ENCODE measurements around the gene MOB1A. TPM values are rescaled to one million over a fixed set of nuclear protein-coding genes. Genes with fewer than 3 reads are reported as not detected.
"Not testable (repeated sequence)": the region's sequence is repeated elsewhere in the genome, so short reads cannot be mapped to it uniquely, and the experiment has no call there.

Gene MOB1A
- polyA plus RNA-seq, 1 donor (not counting 4 experiments of a cell fraction or from before 2014, with no cell fraction given) = 92.4 TPM

- Histone ChIP-seq H4K20me1 (ENCODE audit: control insufficient read depth, extremely low read depth, insufficient read depth, low read length) (no peaks in the 10 kb centered on the region), H3K4me1 (ENCODE audit: control insufficient read depth, extremely low read depth, insufficient read depth, low read length) (peaks cover 15% of the 10 kb centered on the region), H3K79me2 (ENCODE audit: control insufficient read depth, insufficient read depth, low read length) (no peaks in the 10 kb centered on the region), H3K36me3 (ENCODE audit: control insufficient read depth in 2 of 2, extremely low read depth in 1 of 2, insufficient read depth in 2 of 2, low read length in 2 of 2) (no peaks in the 10 kb centered on the region), H3K4me3 (ENCODE audit: control insufficient read depth in 2 of 3, extremely low read depth in 1 of 3, insufficient read depth in 2 of 3, low read depth in 1 of 3, low read length in 3 of 3) (no peak overlapping the region), H2AFZ (ENCODE audit: control insufficient read depth, low read length) (no peak overlapping the region), H3K9me3 (ENCODE audit: control insufficient read depth, low read depth, low read length) (no peaks in the 10 kb centered on the region), H3K9ac (ENCODE audit: control insufficient read depth, extremely low read depth, insufficient read depth, low read length) (no peak overlapping the region), H3K9me1 (ENCODE audit: control insufficient read depth, extremely low read depth, insufficient read depth, low read length) (no peaks in the 10 kb centered on the region), H3K27ac (ENCODE audit: control insufficient read depth, insufficient read depth, low read length) (peak overlapping the region; percentile 0), H3K27me3 (ENCODE audit: control insufficient read depth, extremely low read depth, insufficient read depth, low read length) (no peaks in the 10 kb centered on the region), H3K4me2 (ENCODE audit: control insufficient read depth, extremely low read depth, insufficient read depth, low read depth, low read length) (peak overlapping the region; percentile 42)
- no peak for FAIRE-seq
- no peak for DNase-seq (ENCODE audit: low read depth, low spot score)
- dilution Hi-C loops (cut with MboI; ENCODE audit: extremely low pct_ligation_motif_present, low sequenced_read_pairs) = no loop called here
- no peak for TF ChIP-seq CTCF (optimal IDR thresholded peaks at IDR 0.05 in 1 of 3, IDR thresholded peaks at IDR 0.05 in 1 of 3, conservative IDR thresholded peaks at IDR 0.05 in 1 of 3; ENCODE audit: extremely low read depth in 1 of 3, insufficient read depth in 2 of 3, low read length in 3 of 3)
- no peak for TF ChIP-seq EZH2 (IDR thresholded peaks at IDR 0.05; ENCODE audit: low read length)
Measured at GRCh38 chr2:74188696-74189095, 10.0 kb upstream of the MOB1A start.

GRCh38 chr2:74188018-74188601, 9.4 kb upstream of the MOB1A start:
- peak overlapping the region; percentile 14 for H3K9ac ChIP-seq (ENCODE audit: control insufficient read depth, extremely low read depth, insufficient read depth, low read length)
- no peaks in the 10 kb centered on the region for H3K9me1 ChIP-seq (ENCODE audit: control insufficient read depth, extremely low read depth, insufficient read depth, low read length)
- peak overlapping the region; percentile 59 for H3K27ac ChIP-seq (ENCODE audit: control insufficient read depth, insufficient read depth, low read length)
- H3K4me3 ChIP-seq (ENCODE audit: control insufficient read depth in 2 of 3, extremely low read depth in 1 of 3, insufficient read depth in 2 of 3, low read depth in 1 of 3, low read length in 3 of 3) = no peak overlapping the region
- no peaks in the 10 kb centered on the region for H3K36me3 ChIP-seq (ENCODE audit: control insufficient read depth in 2 of 2, extremely low read depth in 1 of 2, insufficient read depth in 2 of 2, low read length in 2 of 2)
- DNase-seq (ENCODE audit: low read depth, low spot score) (peak; percentile 85), FAIRE-seq (peak; percentile 96)
- H3K79me2 ChIP-seq (ENCODE audit: control insufficient read depth, insufficient read depth, low read length) = no peaks in the 10 kb centered on the region
- peak overlapping the region; percentile 70 for H2AFZ ChIP-seq (ENCODE audit: control insufficient read depth, low read length)
- no peaks in the 10 kb centered on the region for H3K27me3 ChIP-seq (ENCODE audit: control insufficient read depth, extremely low read depth, insufficient read depth, low read length)
- peak overlapping the region; percentile 42 for H3K4me2 ChIP-seq (ENCODE audit: control insufficient read depth, extremely low read depth, insufficient read depth, low read depth, low read length)
- H3K9me3 ChIP-seq (ENCODE audit: control insufficient read depth, low read depth, low read length) = no peaks in the 10 kb centered on the region
- TF ChIP-seq EZH2 (IDR thresholded peaks at IDR 0.05; ENCODE audit: low read length) (no peak), CTCF (optimal IDR thresholded peaks at IDR 0.05 in 1 of 3, IDR thresholded peaks at IDR 0.05 in 1 of 3, conservative IDR thresholded peaks at IDR 0.05 in 1 of 3; ENCODE audit: extremely low read depth in 1 of 3, insufficient read depth in 2 of 3, low read length in 3 of 3) (no peak)
- H4K20me1 ChIP-seq (ENCODE audit: control insufficient read depth, extremely low read depth, insufficient read depth, low read length) = no peaks in the 10 kb centered on the region
- dilution Hi-C loops (cut with MboI; ENCODE audit: extremely low pct_ligation_motif_present, low sequenced_read_pairs) = no loop called here
- H3K4me1 ChIP-seq (ENCODE audit: control insufficient read depth, extremely low read depth, insufficient read depth, low read length) = peaks cover 15% of the 10 kb centered on the region

DNA sequence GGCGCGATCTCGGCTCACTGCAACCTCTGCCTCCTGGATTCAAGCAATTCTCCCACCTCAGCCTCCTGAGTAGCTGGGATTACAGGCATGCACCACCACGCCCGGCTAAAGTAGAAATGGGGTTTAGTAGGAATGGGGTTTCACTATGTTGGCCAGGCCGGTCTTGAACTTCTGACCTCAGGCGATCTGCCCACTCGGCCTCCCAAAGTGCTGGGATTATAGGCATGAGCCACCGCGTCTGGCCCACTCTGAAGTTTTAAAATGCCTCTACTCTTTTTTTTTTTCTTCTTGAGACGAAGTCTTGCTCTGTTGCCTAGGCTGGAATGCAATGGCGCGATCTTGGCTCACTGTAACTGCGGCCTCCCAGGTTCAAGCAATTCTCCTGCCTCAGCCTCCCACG, 8.0 kb upstream of the MOB1A start:
- dilution Hi-C loops (cut with MboI; ENCODE audit: extremely low pct_ligation_motif_present, low sequenced_read_pairs); H3K9me3 ChIP-seq (ENCODE audit: control insufficient read depth, low read depth, low read length); H3K4me3 ChIP-seq (ENCODE audit: control insufficient read depth in 2 of 3, extremely low read depth in 1 of 3, insufficient read depth in 2 of 3, low read depth in 1 of 3, low read length in 3 of 3); H3K27me3 ChIP-seq (ENCODE audit: control insufficient read depth, extremely low read depth, insufficient read depth, low read length); H2AFZ ChIP-seq (ENCODE audit: control insufficient read depth, low read length); H3K4me2 ChIP-seq (ENCODE audit: control insufficient read depth, extremely low read depth, insufficient read depth, low read depth, low read length); FAIRE-seq; H3K9ac ChIP-seq (ENCODE audit: control insufficient read depth, extremely low read depth, insufficient read depth, low read length); H3K9me1 ChIP-seq (ENCODE audit: control insufficient read depth, extremely low read depth, insufficient read depth, low read length); DNase-seq (ENCODE audit: low read depth, low spot score); H3K79me2 ChIP-seq (ENCODE audit: control insufficient read depth, insufficient read depth, low read length); H4K20me1 ChIP-seq (ENCODE audit: control insufficient read depth, extremely low read depth, insufficient read depth, low read length); H3K27ac ChIP-seq (ENCODE audit: control insufficient read depth, insufficient read depth, low read length); H3K36me3 ChIP-seq (ENCODE audit: control insufficient read depth in 2 of 2, extremely low read depth in 1 of 2, insufficient read depth in 2 of 2, low read length in 2 of 2): not testable (repeated sequence)
- H3K4me1 ChIP-seq (ENCODE audit: control insufficient read depth, extremely low read depth, insufficient read depth, low read length) = peaks cover 15% of the 10 kb centered on the region

Data from keratinocyte (primary cell).